HepG2 (cell line): ENCODE results near the gene UBE2U. TPM values are rescaled to one million over a fixed set of nuclear protein-coding genes. Genes with fewer than 3 reads are reported as not detected.

Experiments used
- ATAC-seq: fragments of 200-7000 bp; cut with Tn5 transposase; 3 replicates; pipeline ENCODE4 v1.9.1; 2020; ENCODE audit warnings: mild to moderate bottlenecking, moderate library complexity
- BruUV-seq: library from RNA; stranded (reverse); fragments of 400-500 nt; replicated peaks from 2 replicates; lab custom pipeline; 2021; lab: Mats Ljungman, UMichigan
- CTCF ChIA-PET: fragments of 300-600 bp; formaldehyde crosslinking; extraction: SDS; loops from one replicate; lab custom pipeline; 2021; ENCODE audit warnings: low total read pairs, inconsistent platforms, low intra/inter-chr PET ratio; lab: Yijun Ruan, JAX
- POLR2A ChIA-PET: fragments of 350-600 bp; sonication (Branson Sonifier 250); formaldehyde crosslinking; loops from one replicate; lab custom pipeline; 2020; ENCODE audit warnings: antibody characterized with exemption, inconsistent platforms; lab: Yijun Ruan, JAX
- DNase-seq: peaks from one replicate; pipeline ENCODE4 v3.0.0-alpha.2; 2015; ENCODE audit warnings: low spot score
- FAIRE-seq: peaks from 3 replicates; lab custom pipeline; 2011; peaks lifted over from hg19 to GRCh38; lab: Jason Lieb, UNC
- H2AFZ ChIP-seq: one replicate; pipeline ENCODE4 v1.6.1; 2011; ENCODE audit warnings: low read length, inconsistent platforms
- H3K27ac ChIP-seq: fragments of 300-600 bp; 3 replicates; pipeline ENCODE4 v1.8.0; 2011; ENCODE audit warnings: mixed run types, mild to moderate bottlenecking, mixed read lengths, low read length, inconsistent platforms; ENCODE audit not compliant: insufficient read depth; ENCODE audit errors: extremely low read length
- H3K27me3 ChIP-seq, 2 experiments: fragments of 200-600 bp in 1 of 2; 2 replicates in 1 of 2; 3 replicates in 1 of 2; pipeline versions ENCODE4 v1.6.0 to v1.8.0; 2011; ENCODE audit warnings: low read length in 2 of 2, mild to moderate bottlenecking in 2 of 2, moderate library complexity in 2 of 2, inconsistent platforms in 1 of 2; ENCODE audit not compliant: insufficient read depth in 2 of 2, control insufficient read depth in 1 of 2
- H3K36me3 ChIP-seq, 2 experiments: fragments of 200-600 bp in 1 of 2; replicated peaks in 1 of 2; 2 replicates in 1 of 2; 3 replicates in 1 of 2; pipeline versions ENCODE4 v1.5.1 to v1.8.0; 2011; ENCODE audit warnings: low read length in 2 of 2, inconsistent platforms in 1 of 2; ENCODE audit not compliant: insufficient read depth in 2 of 2, control insufficient read depth in 1 of 2
- H3K4me1 ChIP-seq: 2 replicates; pipeline ENCODE4 v1.5.1; 2012; ENCODE audit warnings: low read length, inconsistent platforms; ENCODE audit not compliant: insufficient read depth
- H3K4me2 ChIP-seq: 2 replicates; pipeline ENCODE4 v1.6.0; 2011; ENCODE audit warnings: low read depth, low read length, inconsistent platforms
- H3K4me3 ChIP-seq, 3 experiments: fragments of 200-600 bp in 1 of 3; sonication (generic), shearing (Covaris generic) in 1 of 3; replicated peaks in 1 of 3; 2 replicates each; pipeline ENCODE4 v1.5.1; 2011 to 2016; ENCODE audit warnings: low read length in 3 of 3, inconsistent platforms in 2 of 3, low read depth in 2 of 3, mild to moderate bottlenecking in 2 of 3, control low read depth in 1 of 3, mixed read lengths in 1 of 3; ENCODE audit not compliant: insufficient read depth in 1 of 3
- H3K79me2 ChIP-seq: one replicate; pipeline ENCODE4 v1.6.1; 2011; ENCODE audit warnings: low read length, inconsistent platforms; ENCODE audit not compliant: insufficient read depth
- H3K9ac ChIP-seq: 2 replicates; pipeline ENCODE4 v1.6.0; 2011; ENCODE audit warnings: mild to moderate bottlenecking, low read depth, low read length, inconsistent platforms; ENCODE audit not compliant: insufficient read depth
- H3K9me3 ChIP-seq: 2 replicates; pipeline ENCODE4 v1.5.1; 2012; ENCODE audit warnings: mild to moderate bottlenecking, low read length
- H4K20me1 ChIP-seq: 2 replicates; pipeline ENCODE4 v1.6.0; 2011; ENCODE audit warnings: inconsistent platforms, mild to moderate bottlenecking, low read length, moderate library complexity; ENCODE audit not compliant: insufficient read depth
- CENPX ChIP-seq: sonication (generic); formaldehyde crosslinking; IDR thresholded peaks from 2 replicates; pipeline ENCODE4 v1.9.0; 2021; ENCODE audit warnings: mild to moderate bottlenecking, missing genetic modification reagents, moderate library complexity
- CTCF ChIP-seq: sonication (generic); formaldehyde crosslinking; IDR thresholded peaks from 2 replicates; pipeline ENCODE4 v1.5.0; 2020; ENCODE audit warnings: mild to moderate bottlenecking, missing genetic modification reagents, moderate library complexity
- LCORL ChIP-seq, 2 experiments: fragments of 450-650 bp in 1 of 2; sonication (generic) in 1 of 2; formaldehyde crosslinking in 1 of 2; IDR thresholded peaks; 2 replicates each; pipeline versions ENCODE4 v1.5.0 to v1.6.1; 2017 to 2020; ENCODE audit warnings: antibody characterized with exemption in 1 of 2, missing genetic modification reagents in 1 of 2
- RBAK ChIP-seq: sonication (generic); formaldehyde crosslinking; IDR thresholded peaks from 2 replicates; pipeline ENCODE4 v1.5.1; 2020; ENCODE audit warnings: mild to moderate bottlenecking, missing genetic modification reagents
- ZNF501 ChIP-seq: sonication (generic); formaldehyde crosslinking; IDR thresholded peaks from 2 replicates; pipeline ENCODE4 v1.5.1; 2020; ENCODE audit warnings: mild to moderate bottlenecking, moderate library complexity, missing genetic modification reagents
- WGBS: methylation state at CpG from one replicate; pipeline ENCODE4 v1.1.6; 2017; ENCODE audit warnings: low lambda C conversion rate; 5-methylcytosine and 5-hydroxymethylcytosine counted together
- in situ Hi-C: cut with HindIII; loops from 2 replicates; pipeline ENCODE4 v1.10.0; 2017; ENCODE audit warnings: low pct_unique_long_range_greater_than_20kb; ENCODE audit not compliant: extremely low pct_ligation_motif_present
- intact Hi-C: fragments of 100-400 bp; cut with micrococcal nuclease; formaldehyde crosslinking; loops from one replicate; pipeline ENCODE4 v1.10.0; 2022; ENCODE audit not compliant: unreplicated experiment
- polyA plus RNA-seq, 8 experiments: library from polyadenylated mRNA; depleted of rRNA in 3 of 8; stranded (reverse) in 7 of 8; unstranded in 1 of 8; fragments of >200 nt; fragmentation: Illumina TruSeq in 4 of 8; extraction: Trizol in 4 of 8; gene quantifications; 2 replicates each; pipeline versions ENCODE4 v1.2.1 to v1.2.3, GENCODE V29; 2011 to 2016; ENCODE audit warnings: low read depth in 4 of 8, missing spikeins in 1 of 8, mixed read lengths in 1 of 8; ENCODE audit not compliant: insufficient read depth in 1 of 8
- total RNA-seq, 5 experiments: library from RNA; depleted of rRNA; stranded (reverse); fragments of >200 nt; fragmentation: Illumina TruSeq; extraction: Trizol; gene quantifications; 2 replicates each; pipeline ENCODE4 v1.2.3, GENCODE V29; 2016; ENCODE audit warnings: low read depth in 1 of 5

UBE2U gene
- total and polyA plus RNA-seq, 2 of the 13 experiments (the other 11 are each of a cell fraction or from before 2014, with no cell fraction given): not detected

DNA sequence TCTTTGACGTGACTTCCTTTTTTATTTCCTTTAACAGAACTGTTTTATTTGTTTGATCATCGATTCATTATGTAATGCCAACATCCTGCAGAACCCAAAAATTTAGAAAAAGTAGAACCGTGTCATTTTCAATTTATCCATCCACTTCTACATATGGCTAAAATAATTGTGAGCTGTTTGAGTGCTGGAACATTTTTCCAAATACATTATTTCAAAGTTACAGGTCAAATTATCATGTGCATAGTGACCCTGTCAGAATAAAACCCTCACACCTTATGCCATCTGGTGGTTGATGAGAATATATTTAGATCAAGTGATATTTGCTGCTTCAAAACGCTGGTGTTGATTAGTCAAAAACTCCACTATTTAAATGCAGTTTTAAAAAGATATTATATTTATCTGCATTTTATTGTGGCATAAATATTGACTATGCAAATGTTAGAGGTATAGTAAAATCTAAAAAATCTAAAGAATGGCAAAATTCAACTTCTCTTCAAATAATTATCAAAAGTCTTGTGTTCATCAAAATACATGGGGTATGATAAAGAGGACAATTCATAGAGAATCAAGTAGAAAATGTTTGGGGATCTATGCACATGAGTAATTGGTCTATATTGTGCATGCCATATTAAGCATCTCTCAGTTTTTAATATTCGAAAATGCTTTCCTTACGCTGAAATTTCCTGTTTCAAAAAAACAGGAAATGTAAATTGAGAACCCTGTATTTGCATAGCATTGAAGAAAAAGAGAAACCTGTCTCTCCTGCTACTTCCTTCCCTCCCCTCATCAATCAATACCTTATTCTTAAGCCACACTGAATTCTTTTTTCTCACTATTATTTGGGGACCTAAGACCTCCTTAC lies 39.7 kb downstream of the UBE2U start (continued):
- TF ChIP-seq ZNF501: no peak
- no peak for TF ChIP-seq CENPX
- no peak for TF ChIP-seq RBAK
- TF ChIP-seq CTCF: peak; percentile 37

DNA sequence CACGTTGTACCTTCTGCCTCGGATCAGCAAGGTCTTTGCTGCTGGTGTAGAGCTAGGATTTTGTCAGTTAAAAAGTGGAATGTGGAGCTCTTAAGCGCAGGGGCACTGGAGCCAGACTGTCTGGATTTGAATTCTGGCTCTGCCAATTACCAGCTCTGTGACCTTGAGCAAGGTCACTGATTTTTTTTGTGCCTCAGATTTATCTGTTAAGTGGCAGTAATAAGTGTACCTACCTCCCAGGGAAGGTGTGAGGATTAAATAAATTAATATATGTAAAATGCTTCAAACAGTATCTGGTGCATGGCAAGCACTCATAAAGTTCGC lies 40.3 kb downstream of the UBE2U start:
- in situ Hi-C loops: loop anchor here (5.0 kb wide), 1 partner anchor 626 kb away; no protein-coding TSS in a partner anchor
- Histone ChIP-seq H3K27me3 (peaks cover 0 to 3% of the 10 kb centered on the region in 2 experiments; a peak in 1 of 5 replicates), H4K20me1 (no peaks in the 10 kb centered on the region), H3K79me2 (no peaks in the 10 kb centered on the region), H3K9ac (no peak overlapping the region), H3K4me2 (peak overlapping the region; percentile 21; the same call in 1 of the 2 replicates), H3K36me3 (no peaks in the 10 kb centered on the region), H3K9me3 (no peaks in the 10 kb centered on the region), H2AFZ (no peak overlapping the region), H3K27ac (no peak overlapping the region), H3K4me3 (no peak overlapping the region), H3K4me1 (peaks cover 15% of the 10 kb centered on the region; the same call in 1 of the 2 replicates)
- ATAC-seq (no peak), FAIRE-seq (no peak), DNase-seq (no peak)
- POLR2A ChIA-PET: no interaction called here
- no TSS peak for BruUV-seq
- CTCF ChIA-PET: no interaction called here
- 13% methylated on average over 4 of the region's 4 CpGs for WGBS
- intact Hi-C loops: loop anchor here (1.0 to 10.0 kb wide), 3 partner anchors 329 to 627 kb away; partner anchors contain the start of gene ROR1
- TF ChIP-seq LCORL (IDR thresholded peaks at IDR 0.05) (no peak), LCORL (CRISPR knock-in tag; IDR thresholded peaks at IDR 0.05) (no peak)
